ENCODE measurements around the gene TGFB1.

DNA sequence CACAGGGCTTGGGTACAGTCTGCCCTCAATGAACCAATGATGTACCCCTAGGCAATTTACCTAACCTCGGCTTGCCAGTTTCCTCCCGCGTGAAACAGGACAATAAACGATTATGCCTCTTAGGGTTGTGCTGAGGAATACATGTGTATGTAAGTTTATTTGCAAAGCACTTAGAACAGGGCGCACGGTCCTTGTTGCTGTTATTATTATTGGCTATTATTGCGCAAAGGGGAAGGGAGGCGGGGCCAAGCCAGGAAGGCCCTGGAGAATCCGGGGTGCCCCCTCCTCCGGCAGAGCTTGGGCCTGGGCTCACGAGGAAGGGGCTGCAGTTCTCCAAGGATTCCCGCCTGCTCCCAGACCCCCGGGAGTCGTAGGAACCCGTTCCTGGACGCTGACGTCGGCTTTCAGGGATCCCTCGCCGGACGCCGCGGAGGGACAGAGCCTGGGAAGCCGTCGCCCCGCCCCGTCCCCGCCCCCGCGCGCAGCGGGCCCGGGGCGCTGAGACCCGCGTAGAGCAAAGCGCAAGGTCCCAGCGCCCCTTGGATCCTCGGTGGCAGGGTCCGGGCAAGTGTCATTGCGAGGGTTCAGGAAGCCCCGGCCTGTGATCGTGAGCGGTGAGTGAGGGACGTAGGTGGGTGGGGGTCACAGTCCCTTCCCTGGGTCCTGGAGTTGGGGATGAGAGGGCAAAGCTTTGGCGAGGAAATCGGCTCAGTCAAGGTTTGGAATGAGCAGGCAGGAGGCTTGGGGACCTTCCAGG is 22.7 kb upstream of the TGFB1 start, which contains the start of gene TMEM91:
- TF ChIP-seq FOXK2 (conservative IDR thresholded peaks at IDR 0.05 in 1 of 2, IDR thresholded peaks at IDR 0.05 in 1 of 2; ENCODE audit: low read depth in 2 of 2) (no peak), U2AF2 (optimal IDR thresholded peaks at IDR 0.05; ENCODE audit: low read depth, low read length) (no peak), MAFK (IDR thresholded peaks at IDR 0.05; ENCODE audit: low read length) (no peak), EZH2 (IDR thresholded peaks at IDR 0.05; ENCODE audit: borderline replicate concordance, low read depth, low read length) (no peak), HDAC6 (IDR thresholded peaks at IDR 0.05; ENCODE audit: low read depth, low read length) (no peak), ZNF76 (CRISPR knock-in tag; IDR thresholded peaks at IDR 0.05; ENCODE audit: borderline replicate concordance) (no peak), JUND (IDR thresholded peaks at IDR 0.05; ENCODE audit: borderline replicate concordance, low read depth, low read length) (no peak), JUND (tag; IDR thresholded peaks at IDR 0.05; ENCODE audit: borderline replicate concordance, low read depth, low read length) (no peak), POLR2A (conservative IDR thresholded peaks at IDR 0.05) (no peak), XRCC4 (IDR thresholded peaks at IDR 0.05; ENCODE audit: extremely low read depth, insufficient read depth, insufficient read length) (no peak)
- TF ChIP-seq, protein P1, sequence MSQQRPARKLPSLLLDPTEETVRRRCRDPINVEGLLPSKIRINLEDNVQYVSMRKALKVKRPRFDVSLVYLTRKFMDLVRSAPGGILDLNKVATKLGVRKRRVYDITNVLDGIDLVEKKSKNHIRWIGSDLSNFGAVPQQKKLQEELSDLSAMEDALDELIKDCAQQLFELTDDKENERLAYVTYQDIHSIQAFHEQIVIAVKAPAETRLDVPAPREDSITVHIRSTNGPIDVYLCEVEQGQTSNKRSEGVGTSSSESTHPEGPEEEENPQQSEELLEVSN (IDR thresholded peaks at IDR 0.05; ENCODE audit: borderline replicate concordance in 1 of 2, extremely low read depth in 1 of 2, insufficient read depth in 1 of 2, insufficient read length in 1 of 2, low read depth in 1 of 2, low read length in 1 of 2, poor library complexity in 1 of 2, severe bottlenecking in 1 of 2): no peak
- TF ChIP-seq, protein P2, sequence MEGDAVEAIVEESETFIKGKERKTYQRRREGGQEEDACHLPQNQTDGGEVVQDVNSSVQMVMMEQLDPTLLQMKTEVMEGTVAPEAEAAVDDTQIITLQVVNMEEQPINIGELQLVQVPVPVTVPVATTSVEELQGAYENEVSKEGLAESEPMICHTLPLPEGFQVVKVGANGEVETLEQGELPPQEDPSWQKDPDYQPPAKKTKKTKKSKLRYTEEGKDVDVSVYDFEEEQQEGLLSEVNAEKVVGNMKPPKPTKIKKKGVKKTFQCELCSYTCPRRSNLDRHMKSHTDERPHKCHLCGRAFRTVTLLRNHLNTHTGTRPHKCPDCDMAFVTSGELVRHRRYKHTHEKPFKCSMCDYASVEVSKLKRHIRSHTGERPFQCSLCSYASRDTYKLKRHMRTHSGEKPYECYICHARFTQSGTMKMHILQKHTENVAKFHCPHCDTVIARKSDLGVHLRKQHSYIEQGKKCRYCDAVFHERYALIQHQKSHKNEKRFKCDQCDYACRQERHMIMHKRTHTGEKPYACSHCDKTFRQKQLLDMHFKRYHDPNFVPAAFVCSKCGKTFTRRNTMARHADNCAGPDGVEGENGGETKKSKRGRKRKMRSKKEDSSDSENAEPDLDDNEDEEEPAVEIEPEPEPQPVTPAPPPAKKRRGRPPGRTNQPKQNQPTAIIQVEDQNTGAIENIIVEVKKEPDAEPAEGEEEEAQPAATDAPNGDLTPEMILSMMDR (IDR thresholded peaks at IDR 0.05 in 2 of 3, conservative IDR thresholded peaks at IDR 0.05 in 1 of 3; ENCODE audit: insufficient read depth in 2 of 3, low read depth in 1 of 3, low read length in 3 of 3): no peak
